ENCODE measurements around the gene OLFML2B. TPM values are rescaled to one million over a fixed set of nuclear protein-coding genes. Genes with fewer than 3 reads are reported as not detected.
A peak's percentile ranks its signal among the peaks of the same experiment; 100 is the strongest.

OLFML2B gene
- total RNA-seq, 1 donor from 2014 or later = 19.1 TPM

DNA sequence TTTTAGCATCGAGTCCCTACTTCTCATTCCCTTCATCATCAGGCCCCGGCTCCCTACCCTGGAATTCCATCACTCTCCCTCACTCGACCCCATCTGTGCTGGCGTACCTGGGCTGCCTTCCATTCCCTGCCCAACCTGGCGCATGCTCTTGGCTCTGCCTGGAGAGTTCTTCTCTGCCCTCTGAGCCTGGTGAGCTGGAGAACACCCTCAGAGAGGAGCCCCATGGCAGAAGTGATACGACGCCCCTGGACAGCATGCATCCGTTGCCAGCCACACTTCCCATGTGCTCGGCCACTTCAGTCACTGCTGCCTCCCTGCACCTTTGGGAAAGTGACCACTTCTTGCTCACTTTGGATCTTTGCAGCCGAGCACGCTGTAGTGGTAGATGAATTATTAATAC lies 30.1 kb downstream of the OLFML2B start:
- H3K27me3 ChIP-seq (ENCODE audit: low read depth) = no peaks in the 10 kb centered on the region
- TF ChIP-seq, protein P1, sequence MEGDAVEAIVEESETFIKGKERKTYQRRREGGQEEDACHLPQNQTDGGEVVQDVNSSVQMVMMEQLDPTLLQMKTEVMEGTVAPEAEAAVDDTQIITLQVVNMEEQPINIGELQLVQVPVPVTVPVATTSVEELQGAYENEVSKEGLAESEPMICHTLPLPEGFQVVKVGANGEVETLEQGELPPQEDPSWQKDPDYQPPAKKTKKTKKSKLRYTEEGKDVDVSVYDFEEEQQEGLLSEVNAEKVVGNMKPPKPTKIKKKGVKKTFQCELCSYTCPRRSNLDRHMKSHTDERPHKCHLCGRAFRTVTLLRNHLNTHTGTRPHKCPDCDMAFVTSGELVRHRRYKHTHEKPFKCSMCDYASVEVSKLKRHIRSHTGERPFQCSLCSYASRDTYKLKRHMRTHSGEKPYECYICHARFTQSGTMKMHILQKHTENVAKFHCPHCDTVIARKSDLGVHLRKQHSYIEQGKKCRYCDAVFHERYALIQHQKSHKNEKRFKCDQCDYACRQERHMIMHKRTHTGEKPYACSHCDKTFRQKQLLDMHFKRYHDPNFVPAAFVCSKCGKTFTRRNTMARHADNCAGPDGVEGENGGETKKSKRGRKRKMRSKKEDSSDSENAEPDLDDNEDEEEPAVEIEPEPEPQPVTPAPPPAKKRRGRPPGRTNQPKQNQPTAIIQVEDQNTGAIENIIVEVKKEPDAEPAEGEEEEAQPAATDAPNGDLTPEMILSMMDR (IDR thresholded peaks at IDR 0.05) = no peak
- no peak for ATAC-seq
- H3K36me3 ChIP-seq = peaks cover 4% of the 10 kb centered on the region
- H3K9me3 ChIP-seq = no peaks in the 10 kb centered on the region
- peaks cover 9% of the 10 kb centered on the region for H3K4me1 ChIP-seq
- H3K27ac ChIP-seq = no peak overlapping the region
- intact Hi-C loops (cut with DNase I) = no loop called here
- H3K4me3 ChIP-seq = no peak overlapping the region
- no peak for DNase-seq

GRCh38 chr1:161989786-161990185 lies 33.9 kb downstream of the OLFML2B start:
- Histone ChIP-seq H3K27me3 (ENCODE audit: low read depth) (no peaks in the 10 kb centered on the region), H3K4me3 (no peak overlapping the region), H3K36me3 (no peaks in the 10 kb centered on the region), H3K4me1 (peaks cover 15% of the 10 kb centered on the region), H3K9me3 (peaks cover 8% of the 10 kb centered on the region), H3K27ac (no peak overlapping the region)
- TF ChIP-seq, protein P1 (IDR thresholded peaks at IDR 0.05) = no peak
- ATAC-seq (peak; percentile 55 to 56), DNase-seq (no peak)
- intact Hi-C loops (cut with DNase I) = no loop called here

GRCh38 chr1:161989108-161989507 lies 34.6 kb downstream of the OLFML2B start:
- intact Hi-C loops (cut with DNase I) = no loop called here
- no peak for DNase-seq
- TF ChIP-seq, protein P1 (IDR thresholded peaks at IDR 0.05) = no peak

GRCh38 chr1:161988413-161988812 lies 35.3 kb downstream of the OLFML2B start:
- no peak for DNase-seq
- intact Hi-C loops (cut with DNase I) = no loop called here
- TF ChIP-seq, protein P1 (IDR thresholded peaks at IDR 0.05) = no peak

More at GRCh38 chr1:161989108-161989507, 34.6 kb downstream of the OLFML2B start:
- Histone ChIP-seq H3K4me1 (peaks cover 15% of the 10 kb centered on the region), H3K27me3 (ENCODE audit: low read depth) (no peaks in the 10 kb centered on the region), H3K9me3 (peaks cover 8% of the 10 kb centered on the region), H3K4me3 (no peak overlapping the region), H3K27ac (no peak overlapping the region), H3K36me3 (no peaks in the 10 kb centered on the region)
- ATAC-seq = no peak

DNA sequence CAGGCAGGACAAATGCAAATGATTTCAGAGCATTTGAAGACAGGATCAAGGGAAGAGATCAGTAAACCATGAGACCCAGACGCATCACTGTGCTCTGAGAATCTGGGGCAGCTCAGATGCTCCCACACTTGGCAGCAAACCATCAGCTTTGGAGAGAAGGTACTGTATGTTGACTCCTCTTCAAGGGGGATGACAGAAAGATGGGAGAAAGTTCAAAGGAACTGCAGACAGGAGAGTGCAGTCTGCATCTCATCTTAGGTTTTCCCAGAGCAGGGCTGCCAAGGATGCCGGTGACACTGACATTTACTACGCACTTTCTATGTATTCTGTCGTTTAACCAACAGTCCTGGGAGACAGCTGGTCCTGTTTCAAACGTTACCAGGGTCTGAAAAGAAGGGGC lies 35.8 kb downstream of the OLFML2B start:
- TF ChIP-seq, protein P1 (IDR thresholded peaks at IDR 0.05) = no peak
- no peak for ATAC-seq
- intact Hi-C loops (cut with DNase I) = no loop called here
- no peak for DNase-seq
- Histone ChIP-seq H3K27ac (no peak overlapping the region), H3K9me3 (peaks cover 8% of the 10 kb centered on the region), H3K36me3 (no peaks in the 10 kb centered on the region), H3K4me1 (peaks cover 15% of the 10 kb centered on the region), H3K27me3 (ENCODE audit: low read depth) (no peaks in the 10 kb centered on the region), H3K4me3 (no peak overlapping the region)

More at GRCh38 chr1:161988413-161988812, 35.3 kb downstream of the OLFML2B start:
- Histone ChIP-seq H3K36me3 (no peaks in the 10 kb centered on the region), H3K27me3 (ENCODE audit: low read depth) (no peaks in the 10 kb centered on the region), H3K27ac (no peak overlapping the region), H3K4me3 (no peak overlapping the region), H3K4me1 (peaks cover 15% of the 10 kb centered on the region), H3K9me3 (peaks cover 8% of the 10 kb centered on the region)
- peak in 1 of 2 donors; percentile 30 for ATAC-seq

DNA sequence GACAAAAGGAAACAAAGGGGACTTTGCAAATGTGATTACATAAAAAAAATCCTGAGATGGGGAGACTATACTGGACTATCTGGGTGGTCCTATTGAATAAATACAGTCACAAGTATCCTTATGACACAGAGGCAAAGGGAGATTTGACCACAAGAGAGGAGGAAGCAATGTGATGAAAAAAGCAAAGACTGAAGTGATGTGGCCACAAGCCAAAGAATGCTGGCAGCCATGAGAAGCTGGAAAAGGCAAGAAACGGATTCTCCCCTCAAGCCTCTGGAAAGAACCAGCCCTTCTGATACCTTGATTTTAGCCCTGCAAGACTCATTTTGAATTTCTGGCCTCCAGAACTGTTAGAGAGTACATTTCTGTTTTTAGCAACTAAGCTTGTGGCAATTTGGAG lies 36.4 kb downstream of the OLFML2B start:
- intact Hi-C loops (cut with DNase I) = no loop called here
- H3K27me3 ChIP-seq (ENCODE audit: low read depth) = no peaks in the 10 kb centered on the region
- peaks cover 8% of the 10 kb centered on the region for H3K9me3 ChIP-seq
- H3K27ac ChIP-seq = no peak overlapping the region
- TF ChIP-seq, protein P1 (IDR thresholded peaks at IDR 0.05) = no peak
- DNase-seq (no peak), ATAC-seq (no peak)
- no peaks in the 10 kb centered on the region for H3K36me3 ChIP-seq
- H3K4me3 ChIP-seq = no peak overlapping the region
- H3K4me1 ChIP-seq = peaks cover 15% of the 10 kb centered on the region

All from lower lobe of right lung (tissue), 2 donors.